LNCaP clone FGC (cell line): ENCODE results near the gene PIK3AP1.
"Not testable (repeated sequence)": the region's sequence is repeated elsewhere in the genome, so short reads cannot be mapped to it uniquely, and the experiment has no call there.

Experiments used
- DNase-seq: peaks from one replicate; pipeline ENCODE4 v3.0.0-alpha.2; 2011; ENCODE audit warnings: low read depth
- H3K4me3 ChIP-seq: 2 replicates; pipeline ENCODE4 v1.5.1; 2011; ENCODE audit warnings: mild to moderate bottlenecking, low read depth, low read length, control low read depth
- TF ChIP-seq, protein P1 (sequence below): IDR thresholded peaks from 2 replicates; pipeline ENCODE4 v1.5.1; 2012; ENCODE audit warnings: mild to moderate bottlenecking; ENCODE audit not compliant: control insufficient read depth, insufficient read depth; ENCODE audit errors: extremely low read depth

PIK3AP1 gene

DNA sequence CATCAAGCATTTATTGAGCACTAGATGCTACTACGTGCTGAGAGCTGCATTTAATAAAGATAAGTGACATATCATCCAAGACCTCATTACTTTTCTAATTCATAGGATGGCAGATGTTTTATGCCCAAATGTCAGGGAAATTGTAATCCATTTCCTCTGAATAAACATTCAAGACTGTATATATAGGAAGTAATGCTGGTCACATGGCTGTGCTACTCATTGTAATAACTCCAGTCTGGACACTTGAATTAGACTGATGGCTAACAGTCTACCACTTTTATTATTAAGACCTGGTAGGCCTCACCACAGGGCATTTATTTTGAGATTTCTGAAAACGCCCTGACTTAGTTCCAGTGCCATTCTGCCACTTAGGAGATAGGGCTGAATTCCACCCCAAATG lies 36.6 kb downstream of the PIK3AP1 start:
- TF ChIP-seq, protein P1, sequence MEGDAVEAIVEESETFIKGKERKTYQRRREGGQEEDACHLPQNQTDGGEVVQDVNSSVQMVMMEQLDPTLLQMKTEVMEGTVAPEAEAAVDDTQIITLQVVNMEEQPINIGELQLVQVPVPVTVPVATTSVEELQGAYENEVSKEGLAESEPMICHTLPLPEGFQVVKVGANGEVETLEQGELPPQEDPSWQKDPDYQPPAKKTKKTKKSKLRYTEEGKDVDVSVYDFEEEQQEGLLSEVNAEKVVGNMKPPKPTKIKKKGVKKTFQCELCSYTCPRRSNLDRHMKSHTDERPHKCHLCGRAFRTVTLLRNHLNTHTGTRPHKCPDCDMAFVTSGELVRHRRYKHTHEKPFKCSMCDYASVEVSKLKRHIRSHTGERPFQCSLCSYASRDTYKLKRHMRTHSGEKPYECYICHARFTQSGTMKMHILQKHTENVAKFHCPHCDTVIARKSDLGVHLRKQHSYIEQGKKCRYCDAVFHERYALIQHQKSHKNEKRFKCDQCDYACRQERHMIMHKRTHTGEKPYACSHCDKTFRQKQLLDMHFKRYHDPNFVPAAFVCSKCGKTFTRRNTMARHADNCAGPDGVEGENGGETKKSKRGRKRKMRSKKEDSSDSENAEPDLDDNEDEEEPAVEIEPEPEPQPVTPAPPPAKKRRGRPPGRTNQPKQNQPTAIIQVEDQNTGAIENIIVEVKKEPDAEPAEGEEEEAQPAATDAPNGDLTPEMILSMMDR = no peak
- H3K4me3 ChIP-seq = no peak overlapping the region
- DNase-seq = no peak

DNA sequence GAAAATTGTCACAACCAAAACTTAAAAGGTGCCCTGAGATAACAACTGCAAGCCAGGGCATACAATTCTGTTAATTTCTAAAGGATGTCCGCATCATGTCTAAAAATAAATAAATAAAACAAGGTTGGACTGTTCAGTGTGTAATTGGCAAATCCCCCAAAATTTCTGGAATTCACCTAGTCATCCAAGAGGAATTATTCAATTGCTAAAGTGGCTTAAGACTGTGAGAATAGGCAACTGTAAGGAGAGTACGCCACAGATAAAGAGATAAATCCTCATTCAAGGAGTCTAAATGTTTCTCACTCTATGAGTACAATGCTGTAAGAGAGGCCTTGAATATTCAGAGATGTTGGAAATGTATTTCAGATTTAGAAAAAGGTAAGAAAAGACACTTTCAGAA lies 37.2 kb downstream of the PIK3AP1 start:
- TF ChIP-seq, protein P1 = no peak
- H3K4me3 ChIP-seq = no peak overlapping the region
- DNase-seq = no peak

DNA sequence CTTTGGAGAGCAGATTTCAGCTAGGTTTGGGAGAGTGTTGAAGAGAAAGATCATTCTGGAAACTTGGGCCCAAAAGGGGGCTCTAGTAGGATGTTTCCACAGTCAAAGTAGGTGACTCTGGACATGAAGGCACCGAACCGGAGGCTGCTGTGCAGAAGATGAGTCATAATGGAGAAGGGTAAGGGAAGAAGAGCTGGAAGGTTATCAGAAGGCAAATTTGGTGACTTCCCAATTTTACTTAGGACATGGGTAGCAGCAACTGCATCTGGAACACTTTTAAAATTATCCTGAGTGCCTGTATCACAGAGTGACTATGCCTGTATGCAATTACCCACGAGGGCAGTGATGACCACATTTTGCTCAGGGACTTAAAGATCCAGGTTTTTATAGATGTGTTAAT lies 38.8 kb downstream of the PIK3AP1 start:
- H3K4me3 ChIP-seq = no peak overlapping the region
- TF ChIP-seq, protein P1 = no peak
- DNase-seq = no peak

DNA sequence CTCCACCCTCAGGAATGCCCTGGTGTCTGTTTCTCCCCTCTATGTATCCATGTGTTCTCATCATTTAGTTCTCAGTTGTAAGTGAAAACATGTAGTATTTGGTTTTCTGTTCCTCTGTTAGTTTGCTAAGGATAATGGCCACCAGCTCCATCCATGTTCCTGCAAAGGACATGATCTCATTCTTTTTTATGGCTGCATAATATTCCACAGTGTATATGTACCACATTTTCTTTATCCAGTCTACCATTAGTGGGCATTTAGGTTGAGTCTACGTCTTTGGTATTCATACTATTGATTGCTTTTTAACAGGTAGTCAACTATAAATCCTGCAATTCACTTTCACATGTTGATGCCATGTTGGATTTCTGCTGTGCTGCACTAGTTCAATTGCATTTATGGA lies 39.9 kb downstream of the PIK3AP1 start:
- DNase-seq, H3K4me3 ChIP-seq: not testable (repeated sequence)

DNA sequence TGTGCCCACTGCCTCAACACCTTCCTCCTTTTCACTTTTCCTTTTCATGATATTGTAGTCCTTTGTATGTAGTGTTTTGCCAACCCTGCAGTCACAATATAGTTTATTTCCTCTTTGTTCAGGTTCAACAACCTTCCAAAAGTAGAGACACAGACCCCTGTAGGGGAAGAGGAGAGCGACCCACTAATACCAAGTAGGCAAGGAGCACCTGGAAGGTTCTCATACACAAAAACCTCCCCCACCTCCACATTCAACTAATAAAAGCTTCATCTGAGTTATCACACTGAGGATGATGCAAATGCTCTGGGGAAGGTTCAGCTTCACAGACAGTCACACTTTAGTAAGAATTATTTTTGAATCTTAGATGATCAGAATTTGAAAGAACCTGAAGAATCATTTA lies 41.6 kb downstream of the PIK3AP1 start:
- TF ChIP-seq, protein P1 = no peak

DNA sequence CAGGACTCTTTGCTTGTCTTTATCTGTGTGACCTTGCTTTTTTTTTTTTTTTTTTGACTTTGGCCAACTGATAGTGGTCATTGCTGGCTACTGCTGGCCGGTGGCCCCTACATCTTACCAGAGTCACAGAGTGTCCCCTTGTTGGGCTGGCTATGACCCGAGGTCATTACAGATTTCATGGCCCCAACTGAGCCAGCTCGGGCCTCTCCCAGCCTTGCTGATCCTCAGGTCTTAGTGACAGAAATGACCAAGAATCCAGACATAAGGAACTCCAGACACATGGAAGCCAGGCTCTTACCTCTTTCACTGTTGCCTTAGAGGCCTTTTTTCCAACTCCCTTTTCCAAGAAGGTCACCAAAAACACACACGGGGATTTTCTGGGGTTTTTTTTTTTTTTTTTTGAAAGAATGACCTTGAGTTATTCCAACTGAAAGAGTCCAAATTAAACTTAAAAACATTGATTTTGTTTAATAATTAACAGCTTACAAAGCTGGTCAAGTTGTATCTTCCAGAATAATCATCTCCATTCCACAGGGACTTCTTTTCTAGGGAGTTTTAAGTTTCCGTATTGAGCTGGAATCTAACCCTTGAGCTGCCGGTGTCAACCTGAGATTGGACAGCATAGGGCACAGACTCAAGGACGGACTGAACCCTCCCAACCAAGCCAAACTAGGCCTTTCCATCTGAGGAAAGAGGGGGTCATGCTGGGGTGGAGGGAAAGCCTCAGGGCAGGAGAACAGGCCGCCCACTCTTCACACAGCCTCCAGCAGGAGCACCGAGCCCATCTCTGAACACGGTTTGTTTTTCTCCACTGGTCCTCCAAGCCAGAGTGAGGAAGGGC lies 43.8 kb downstream of the PIK3AP1 start:
- DNase-seq = no peak
- no peak overlapping the region for H3K4me3 ChIP-seq
- TF ChIP-seq, protein P1 = no peak

More for the DNA sequence above, 41.6 kb downstream of the PIK3AP1 start:
- DNase-seq = no peak
- H3K4me3 ChIP-seq = no peak overlapping the region

DNA sequence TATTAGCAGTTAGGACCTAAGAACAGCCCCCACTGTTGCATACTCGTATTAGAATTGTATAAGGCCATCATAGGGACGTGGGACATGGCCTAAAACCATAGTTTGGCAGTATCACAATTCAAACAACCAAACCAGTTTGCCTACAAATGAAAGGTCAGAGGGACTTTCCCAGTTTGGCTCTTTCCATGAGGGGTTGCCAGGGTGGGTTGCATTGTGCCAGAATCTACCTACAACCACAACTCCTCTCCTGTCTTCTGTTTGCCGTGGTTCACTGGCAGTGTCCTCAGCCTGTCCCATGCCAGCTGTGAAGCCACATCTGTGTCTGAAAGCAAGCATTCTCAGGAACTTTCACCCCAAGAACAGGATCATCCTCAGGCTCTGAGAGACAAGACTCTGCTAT lies 44.5 kb downstream of the PIK3AP1 start:
- TF ChIP-seq, protein P1 = no peak
- peak; percentile 21 for DNase-seq
- no peak overlapping the region for H3K4me3 ChIP-seq
